Activated gamma-delta T cell treated with Interleukin-2 at 50 U/mL for 16 hours (primary cell): Measurements from ENCODE around the gene PDE6B.
"Not testable (repeated sequence)": the region's sequence is repeated elsewhere in the genome, so short reads cannot be mapped to it uniquely, and the experiment has no call there.

Experiments used
- DNase-seq: peaks from one replicate; pipeline ENCODE4 v3.0.0-alpha.2; 2020

The PDE6B gene

GRCh38 chr4:687048-687970, 61.9 kb downstream of the PDE6B start:
- DNase-seq, result no peak

GRCh38 chr4:687971-688853, 62.8 kb downstream of the PDE6B start:
- no peak for DNase-seq

GRCh38 chr4:688854-689681, 63.7 kb downstream of the PDE6B start, which contains the start of gene SLC49A3:
Gene SLC49A3 (minus strand): TSS chr4:689151. CDS start chr4:689127, 24 bp downstream.
- DNase-seq, result no peak

GRCh38 chr4:689723-690122, 64.3 kb downstream of the PDE6B start:
- no peak for DNase-seq

- no peak for DNase-seq
These were observed 67.6 kb downstream of the PDE6B start for GRCh38 chr4:692771-693554.

GRCh38 chr4:694341-694940, 69.1 kb downstream of the PDE6B start:
- DNase-seq, result not testable (repeated sequence)

- DNase-seq, result no peak
These were observed 74.6 kb downstream of the PDE6B start for GRCh38 chr4:699816-700580.

- no peak for DNase-seq
These were observed 75.4 kb downstream of the PDE6B start for GRCh38 chr4:700587-701264.

GRCh38 chr4:702618-703048, 77.3 kb downstream of the PDE6B start:
- DNase-seq, result no peak

GRCh38 chr4:703336-704197, 78.2 kb downstream of the PDE6B start:
- DNase-seq, result no peak

GRCh38 chr4:704198-704891, 79.0 kb downstream of the PDE6B start:
- DNase-seq, result no peak

GRCh38 chr4:704971-705277, 79.6 kb downstream of the PDE6B start:
- DNase-seq, result no peak

- peak; percentile 94 for DNase-seq
These were observed 80.1 kb downstream of the PDE6B start, which contains the start of gene PCGF3 for GRCh38 chr4:705278-706082. Gene PCGF3 (plus strand): TSS chr4:705832. CDS start chr4:733681, 27,849 bp downstream.

- not testable (repeated sequence) for DNase-seq
These were observed 80.8 kb downstream of the PDE6B start for GRCh38 chr4:706083-706633.

GRCh38 chr4:706834-707598, 81.6 kb downstream of the PDE6B start:
- DNase-seq, result no peak

GRCh38 chr4:707929-708630, 82.7 kb downstream of the PDE6B start:
- DNase-seq, result no peak
